DOHH2 (cell line): Measurements from ENCODE around the gene TLL2.
A peak's percentile ranks its signal among the peaks of the same experiment; 100 is the strongest.

ENCODE experiments used
- H3F3A ChIP-seq: fragments of 200-600 bp; sonication (generic), shearing (Covaris generic); 2 replicates; pipeline ENCODE4 v1.6.0; 2016; ENCODE audit warnings: antibody characterized with exemption, mild to moderate bottlenecking; ENCODE audit not compliant: control insufficient read depth, insufficient read depth
- H3K27ac ChIP-seq: fragments of 200-600 bp; sonication (generic); 2 replicates; pipeline ENCODE4 v1.5.1; 2014; ENCODE audit warnings: low read depth, mild to moderate bottlenecking, low read length, moderate library complexity
- H3K27me3 ChIP-seq: fragments of 200-600 bp; sonication (generic); 2 replicates; pipeline ENCODE4 v1.6.1; 2014; ENCODE audit warnings: mild to moderate bottlenecking, low read length, mixed read lengths; ENCODE audit not compliant: control insufficient read depth
- H3K36me3 ChIP-seq: fragments of 200-600 bp; sonication (generic); 2 replicates; pipeline ENCODE4 v1.6.1; 2014; ENCODE audit warnings: mild to moderate bottlenecking, low read length, moderate library complexity, mixed read lengths; ENCODE audit not compliant: control insufficient read depth
- H3K4me1 ChIP-seq: fragments of 200-600 bp; sonication (generic); 2 replicates; pipeline ENCODE4 v1.6.1; 2014; ENCODE audit warnings: mild to moderate bottlenecking, low read length, mixed read lengths; ENCODE audit not compliant: control insufficient read depth
- H3K4me2 ChIP-seq: fragments of 200-600 bp; sonication (generic); 2 replicates; pipeline ENCODE4 v1.6.0; 2014; ENCODE audit warnings: mild to moderate bottlenecking, low read length, moderate library complexity
- H3K4me3 ChIP-seq: fragments of 200-600 bp; sonication (generic); 2 replicates; pipeline ENCODE4 v1.5.1; 2014; ENCODE audit warnings: mild to moderate bottlenecking, low read length, mixed read lengths
- H3K79me2 ChIP-seq: fragments of 200-600 bp; sonication (generic); 2 replicates; pipeline ENCODE4 v1.6.1; 2014; ENCODE audit warnings: mild to moderate bottlenecking, low read length, mixed read lengths; ENCODE audit not compliant: control insufficient read depth
- H3K9me2 ChIP-seq: fragments of 200-600 bp; sonication (generic); replicated peaks from 2 replicates; pipeline ENCODE4 v1.6.1; 2014; ENCODE audit warnings: mild to moderate bottlenecking, low read length, mixed read lengths; ENCODE audit not compliant: control insufficient read depth
- H3K9me3 ChIP-seq: fragments of 200-600 bp; sonication (generic); 2 replicates; pipeline ENCODE4 v1.6.1; 2014; ENCODE audit warnings: antibody characterized with exemption, low read length, mixed read lengths; ENCODE audit not compliant: control insufficient read depth, insufficient read depth
- H4K20me1 ChIP-seq: fragments of 200-600 bp; sonication (generic); 2 replicates; pipeline ENCODE4 v1.6.0; 2014; ENCODE audit warnings: low read depth, mild to moderate bottlenecking, antibody characterized with exemption, low read length, moderate library complexity; ENCODE audit not compliant: control insufficient read depth, insufficient read depth
- EZH2phosphoT487 ChIP-seq: fragments of 200-600 bp; sonication (generic); IDR thresholded peaks from 2 replicates; pipeline ENCODE4 v1.6.1; 2017; ENCODE audit warnings: borderline replicate concordance, mild to moderate bottlenecking, antibody characterized with exemption, low read length, moderate library complexity, mixed read lengths
- TF ChIP-seq, protein P1 (sequence below): fragments of 200-600 bp; sonication (generic); IDR thresholded peaks from one replicate; pipeline ENCODE4 v1.5.1; 2014; ENCODE audit warnings: antibody characterized with exemption, mild to moderate bottlenecking, low read depth, low read length; ENCODE audit not compliant: poor library complexity, severe bottlenecking

TLL2 gene

DNA sequence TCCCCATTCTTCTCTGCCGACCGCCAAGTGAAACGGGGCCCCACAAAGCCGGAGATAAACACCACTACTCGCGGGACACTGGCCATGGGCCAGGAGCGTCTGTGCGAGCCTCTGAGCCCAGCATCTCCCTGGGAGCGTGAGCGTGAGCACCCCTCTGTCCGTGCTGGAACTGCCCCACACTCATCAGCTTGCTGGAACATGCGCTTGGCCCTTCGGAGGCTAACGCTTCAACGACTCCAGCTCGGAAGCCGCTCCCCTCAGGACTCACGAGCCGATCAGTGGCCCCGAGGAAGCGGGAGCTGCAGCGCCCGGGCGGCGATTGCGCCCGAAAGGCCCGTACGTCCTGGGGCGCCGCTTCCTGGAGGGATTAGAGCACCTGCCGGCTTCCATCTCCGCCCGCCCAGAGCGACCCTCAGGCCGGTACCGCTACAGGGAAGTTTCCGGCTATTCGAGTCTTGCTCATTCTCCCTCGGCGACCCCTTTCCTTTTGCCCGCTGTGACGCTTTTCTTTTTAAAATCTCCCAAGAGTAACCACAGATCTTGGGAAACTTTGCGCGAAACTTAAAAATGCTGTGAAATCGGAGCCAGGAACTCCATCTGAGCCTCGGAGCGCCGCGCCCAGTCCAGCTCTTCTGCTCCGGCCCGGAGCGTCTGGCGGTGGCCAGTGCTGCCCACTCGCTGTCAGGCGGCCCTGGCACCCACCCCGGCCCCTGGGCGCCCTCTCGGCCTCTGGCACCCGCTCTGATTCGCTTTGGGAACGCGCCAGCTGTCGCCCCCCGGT, 1.0 kb downstream of the TLL2 start:
- Histone ChIP-seq H3K9me2 (no peaks in the 10 kb centered on the region), H3F3A (0 out of 2 replicates have a peak, but pooled peaks cover 5% of the 10 kb centered on the region), H3K27me3 (peaks cover 52% of the 10 kb centered on the region), H3K36me3 (no peaks in the 10 kb centered on the region), H3K4me2 (peak overlapping the region; percentile 95), H3K4me3 (peak overlapping the region; percentile 75), H3K9me3 (no peaks in the 10 kb centered on the region), H4K20me1 (no peaks in the 10 kb centered on the region), H3K4me1 (peaks cover 24% of the 10 kb centered on the region), H3K79me2 (no peaks in the 10 kb centered on the region), H3K27ac (no peak overlapping the region)
- peak; percentile 32; the same call in 1 of the 2 replicates for TF ChIP-seq EZH2phosphoT487
- TF ChIP-seq, protein P1, sequence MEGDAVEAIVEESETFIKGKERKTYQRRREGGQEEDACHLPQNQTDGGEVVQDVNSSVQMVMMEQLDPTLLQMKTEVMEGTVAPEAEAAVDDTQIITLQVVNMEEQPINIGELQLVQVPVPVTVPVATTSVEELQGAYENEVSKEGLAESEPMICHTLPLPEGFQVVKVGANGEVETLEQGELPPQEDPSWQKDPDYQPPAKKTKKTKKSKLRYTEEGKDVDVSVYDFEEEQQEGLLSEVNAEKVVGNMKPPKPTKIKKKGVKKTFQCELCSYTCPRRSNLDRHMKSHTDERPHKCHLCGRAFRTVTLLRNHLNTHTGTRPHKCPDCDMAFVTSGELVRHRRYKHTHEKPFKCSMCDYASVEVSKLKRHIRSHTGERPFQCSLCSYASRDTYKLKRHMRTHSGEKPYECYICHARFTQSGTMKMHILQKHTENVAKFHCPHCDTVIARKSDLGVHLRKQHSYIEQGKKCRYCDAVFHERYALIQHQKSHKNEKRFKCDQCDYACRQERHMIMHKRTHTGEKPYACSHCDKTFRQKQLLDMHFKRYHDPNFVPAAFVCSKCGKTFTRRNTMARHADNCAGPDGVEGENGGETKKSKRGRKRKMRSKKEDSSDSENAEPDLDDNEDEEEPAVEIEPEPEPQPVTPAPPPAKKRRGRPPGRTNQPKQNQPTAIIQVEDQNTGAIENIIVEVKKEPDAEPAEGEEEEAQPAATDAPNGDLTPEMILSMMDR = no peak

DNA sequence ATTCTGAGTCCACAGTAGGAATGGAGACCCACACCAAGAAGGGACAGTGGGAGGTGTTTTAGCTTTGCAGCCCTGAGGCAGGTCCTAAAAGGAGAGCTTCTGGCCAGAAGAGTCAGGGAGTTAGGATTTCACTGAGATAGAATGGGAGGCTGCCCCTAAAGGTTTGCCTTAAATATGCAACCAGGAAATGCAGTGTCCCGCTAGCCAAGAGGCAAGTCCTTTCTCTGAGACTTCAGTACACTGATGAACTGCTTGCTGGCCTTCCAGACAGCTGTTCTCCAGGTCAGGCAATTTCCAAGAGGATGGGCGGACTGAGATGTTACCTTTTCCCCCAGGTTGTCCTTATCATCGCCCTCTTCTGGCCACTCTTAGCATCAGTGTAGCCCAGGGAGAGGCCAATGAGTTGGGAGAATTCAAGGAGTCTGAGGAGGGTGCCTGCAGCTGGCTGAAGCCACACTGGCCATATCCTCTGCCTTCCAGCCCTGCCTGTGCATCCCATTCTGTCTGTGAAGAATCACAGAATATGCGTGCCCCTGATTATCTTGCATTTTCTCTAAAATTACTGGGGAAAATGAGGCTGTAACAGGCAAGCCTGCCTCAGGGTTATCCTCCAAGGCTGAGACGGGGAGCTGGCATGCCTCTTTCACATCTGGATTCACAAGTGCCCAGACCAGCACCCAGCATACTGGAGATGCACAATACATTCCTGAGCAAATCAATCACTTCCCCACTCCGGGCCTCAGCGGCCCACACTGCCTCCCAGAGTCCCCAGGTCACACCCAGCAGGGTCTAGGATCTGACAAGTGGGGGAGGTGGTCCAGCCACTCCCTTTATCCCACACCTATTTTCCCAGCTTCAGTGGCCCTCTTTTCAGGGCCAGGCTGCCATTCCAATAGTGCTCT, 2.4 kb downstream of the TLL2 start:
- Histone ChIP-seq H3K4me3 (no peak overlapping the region), H3K9me3 (no peaks in the 10 kb centered on the region), H3K9me2 (no peaks in the 10 kb centered on the region), H3K4me1 (peaks cover 24% of the 10 kb centered on the region), H3K79me2 (no peaks in the 10 kb centered on the region), H3K36me3 (no peaks in the 10 kb centered on the region), H3K27ac (no peak overlapping the region), H3F3A (0 out of 2 replicates have a peak, but pooled peaks cover 5% of the 10 kb centered on the region), H3K4me2 (no peak overlapping the region), H4K20me1 (no peaks in the 10 kb centered on the region), H3K27me3 (peaks cover 49% of the 10 kb centered on the region)
- no peak for TF ChIP-seq EZH2phosphoT487
- TF ChIP-seq, protein P1 = peak; percentile 75

DNA sequence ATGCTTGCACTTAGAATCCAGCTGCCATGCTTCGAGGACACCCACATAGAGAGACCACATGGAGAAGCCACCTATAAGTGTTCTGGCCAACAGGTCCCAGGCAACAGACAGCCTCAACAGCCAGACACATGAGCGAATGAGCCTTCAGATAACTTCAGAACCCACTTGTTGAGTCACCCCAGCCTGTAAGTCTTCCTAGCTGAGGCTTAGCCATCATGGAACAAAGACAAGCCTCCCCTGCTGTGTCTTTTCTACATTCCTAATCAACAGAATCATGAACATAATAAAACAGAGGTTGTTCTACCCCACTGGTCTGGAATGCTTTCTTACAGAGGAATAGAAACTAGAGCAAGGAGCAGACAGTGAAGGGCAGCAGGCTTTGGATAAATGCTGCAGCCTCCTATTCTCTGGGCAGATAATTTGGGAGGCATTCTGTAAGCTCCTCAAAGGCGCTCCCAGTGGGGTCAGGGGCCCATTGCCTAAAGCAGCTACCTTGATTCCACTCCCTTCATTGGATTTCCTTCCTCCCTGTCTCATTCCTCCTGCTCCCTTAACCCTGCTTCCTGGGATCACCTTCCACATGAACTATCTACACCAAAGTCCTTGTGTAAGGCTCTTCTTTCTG, 4.6 kb downstream of the TLL2 start:
- Histone ChIP-seq H3K27ac (no peak overlapping the region), H3K9me2 (no peaks in the 10 kb centered on the region), H3K4me2 (no peak overlapping the region), H4K20me1 (no peaks in the 10 kb centered on the region), H3K27me3 (peaks cover 33% of the 10 kb centered on the region), H3K9me3 (no peaks in the 10 kb centered on the region), H3K4me1 (peaks cover 20% of the 10 kb centered on the region), H3K79me2 (no peaks in the 10 kb centered on the region), H3K36me3 (no peaks in the 10 kb centered on the region), H3F3A (no peaks in the 10 kb centered on the region), H3K4me3 (no peak overlapping the region)
- TF ChIP-seq EZH2phosphoT487 = no peak
- TF ChIP-seq, protein P1 = no peak
